Measurements from ENCODE around the gene SFTA2.

DNA sequence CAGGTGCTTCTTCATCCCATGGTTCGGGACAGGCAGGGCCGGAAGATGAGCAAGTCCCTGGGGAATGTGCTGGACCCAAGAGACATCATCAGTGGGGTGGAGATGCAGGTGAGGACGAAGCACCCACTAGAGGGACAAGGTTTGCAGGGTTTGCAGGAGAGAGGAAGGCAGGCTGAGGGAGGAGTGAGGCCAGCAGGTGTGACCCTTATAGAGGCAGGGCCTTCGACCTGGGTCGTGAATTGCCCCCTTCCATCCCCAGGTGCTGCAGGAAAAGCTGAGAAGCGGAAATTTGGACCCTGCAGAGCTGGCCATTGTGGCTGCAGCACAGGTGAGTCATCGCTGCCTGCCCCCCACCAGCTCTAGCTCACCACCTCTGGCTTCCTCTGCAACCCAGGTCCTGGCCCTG lies 9.5 kb downstream of the SFTA2 start:
- TF ChIP-seq, protein P1, sequence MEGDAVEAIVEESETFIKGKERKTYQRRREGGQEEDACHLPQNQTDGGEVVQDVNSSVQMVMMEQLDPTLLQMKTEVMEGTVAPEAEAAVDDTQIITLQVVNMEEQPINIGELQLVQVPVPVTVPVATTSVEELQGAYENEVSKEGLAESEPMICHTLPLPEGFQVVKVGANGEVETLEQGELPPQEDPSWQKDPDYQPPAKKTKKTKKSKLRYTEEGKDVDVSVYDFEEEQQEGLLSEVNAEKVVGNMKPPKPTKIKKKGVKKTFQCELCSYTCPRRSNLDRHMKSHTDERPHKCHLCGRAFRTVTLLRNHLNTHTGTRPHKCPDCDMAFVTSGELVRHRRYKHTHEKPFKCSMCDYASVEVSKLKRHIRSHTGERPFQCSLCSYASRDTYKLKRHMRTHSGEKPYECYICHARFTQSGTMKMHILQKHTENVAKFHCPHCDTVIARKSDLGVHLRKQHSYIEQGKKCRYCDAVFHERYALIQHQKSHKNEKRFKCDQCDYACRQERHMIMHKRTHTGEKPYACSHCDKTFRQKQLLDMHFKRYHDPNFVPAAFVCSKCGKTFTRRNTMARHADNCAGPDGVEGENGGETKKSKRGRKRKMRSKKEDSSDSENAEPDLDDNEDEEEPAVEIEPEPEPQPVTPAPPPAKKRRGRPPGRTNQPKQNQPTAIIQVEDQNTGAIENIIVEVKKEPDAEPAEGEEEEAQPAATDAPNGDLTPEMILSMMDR (IDR thresholded peaks at IDR 0.05) = no peak
- TF ChIP-seq EZH2 (IDR thresholded peaks at IDR 0.05; ENCODE audit: borderline replicate concordance, insufficient read depth, low read depth, low read length, poor library complexity, severe bottlenecking) = no peak

Data from B cell (primary cell).